GM10266 (cell line): Measurements from ENCODE around the gene CORO1C.
"Not testable (repeated sequence)": the region's sequence is repeated elsewhere in the genome, so short reads cannot be mapped to it uniquely, and the experiment has no call there.

Experiments
- DNase-seq: peaks from one replicate; pipeline ENCODE4 v3.0.0; 2012; ENCODE audit errors: extremely low spot score
- CTCF ChIP-seq: IDR thresholded peaks from 2 replicates; pipeline ENCODE4 v1.5.1; 2012; ENCODE audit warnings: mild to moderate bottlenecking, low read depth; ENCODE audit not compliant: control insufficient read depth, insufficient read depth; ENCODE audit errors: missing control alignments

CORO1C gene

GRCh38 chr12:108735855-108736254 is 4.5 kb upstream of the CORO1C start:
- DNase-seq = no peak
- no peak for TF ChIP-seq CTCF

GRCh38 chr12:108734200-108734906 is 3.0 kb upstream of the CORO1C start:
- no peak for TF ChIP-seq CTCF
- no peak for DNase-seq

- not testable (repeated sequence) for DNase-seq
Measured at GRCh38 chr12:108733230-108733531, 1.9 kb upstream of the CORO1C start.

- TF ChIP-seq CTCF = no peak
- no peak for DNase-seq
Measured at GRCh38 chr12:108732489-108733229, 1.3 kb upstream of the CORO1C start.

GRCh38 chr12:108731866-108732461 is 646 bp upstream of the CORO1C start:
- peak; percentile 95 for DNase-seq
- no peak for TF ChIP-seq CTCF

- peak; percentile 60 for DNase-seq
- no peak for TF ChIP-seq CTCF
Measured at GRCh38 chr12:108730365-108731104, 783 bp downstream of the CORO1C start.

GRCh38 chr12:108729612-108730364 is 1.5 kb downstream of the CORO1C start:
- no peak for TF ChIP-seq CTCF
- DNase-seq = no peak
